Mammary epithelial cell (primary cell): Measurements from ENCODE around the gene TBX18.

ENCODE experiments used
- CTCF ChIP-seq, 2 donors: IDR thresholded peaks in 1 of 2; conservative IDR thresholded peaks in 1 of 2; 2 replicates each; pipeline ENCODE4 v1.5.1; 2011 to 2012; ENCODE audit warnings: inconsistent platforms in 2 of 2, low read length in 2 of 2, mild to moderate bottlenecking in 2 of 2, control low read depth in 1 of 2, low read depth in 1 of 2; ENCODE audit not compliant: insufficient read depth in 1 of 2; ENCODE audit errors: extremely low read depth in 1 of 2
- EZH2 ChIP-seq: IDR thresholded peaks from 2 replicates; pipeline ENCODE4 v1.6.1; 2012; ENCODE audit warnings: low read length, inconsistent platforms, borderline replicate concordance

- no peak for TF ChIP-seq EZH2
- TF ChIP-seq CTCF (conservative IDR thresholded peaks at IDR 0.05 in 1 of 2, IDR thresholded peaks at IDR 0.05 in 1 of 2; ENCODE audit: extremely low read depth in 1 of 2, insufficient read depth in 1 of 2, low read depth in 1 of 2, low read length in 2 of 2): no peak
Measured at GRCh38 chr6:84749181-84749580, 15.2 kb downstream of the TBX18 start.
